Stimulated activated CD4-positive, alpha-beta T cell treated with anti-CD3 and anti-CD28 coated beads, Interleukin-1b, Interleukin-23, amount 100 ng/mL, for 1 hour (primary cell): Measurements from ENCODE around the gene AFF4.
A peak's percentile ranks its signal among the peaks of the same experiment; 100 is the strongest.
"Not testable (repeated sequence)": the region's sequence is repeated elsewhere in the genome, so short reads cannot be mapped to it uniquely, and the experiment has no call there.

Source experiments
- DNase-seq, 2 donors: peaks; one replicate each; pipeline ENCODE4 v3.0.0-alpha.2; 2020; ENCODE audit warnings: low read depth in 2 of 2

AFF4 gene

GRCh38 chr5:132854992-132855391 is 108.4 kb downstream of the AFF4 start:
- DNase-seq = not testable (repeated sequence)

GRCh38 chr5:132854301-132854700 is 109.1 kb downstream of the AFF4 start:
- no peak for DNase-seq

GRCh38 chr5:132853790-132854189 is 109.6 kb downstream of the AFF4 start:
- DNase-seq = no peak

- DNase-seq = no peak
Measured at GRCh38 chr5:132853323-132853722, 110.1 kb downstream of the AFF4 start.

- DNase-seq = no peak
Measured at GRCh38 chr5:132850066-132850465, 113.4 kb downstream of the AFF4 start.

GRCh38 chr5:132849347-132849746 is 114.1 kb downstream of the AFF4 start:
- no peak for DNase-seq

- no peak for DNase-seq
Measured at GRCh38 chr5:132848270-132848669, 115.2 kb downstream of the AFF4 start.

- DNase-seq = no peak
Measured at GRCh38 chr5:132841305-132841704, 122.1 kb downstream of the AFF4 start.

- DNase-seq = no peak
Measured at GRCh38 chr5:132840896-132841295, 122.5 kb downstream of the AFF4 start.

- no peak for DNase-seq
Measured at GRCh38 chr5:132840313-132840712, 123.1 kb downstream of the AFF4 start.

GRCh38 chr5:132839426-132840301 is 123.8 kb downstream of the AFF4 start:
- no peak for DNase-seq

- DNase-seq = no peak
Measured at GRCh38 chr5:132838516-132839282, 124.7 kb downstream of the AFF4 start.

GRCh38 chr5:132837868-132838267 is 125.6 kb downstream of the AFF4 start:
- no peak for DNase-seq

GRCh38 chr5:132836852-132837251 is 126.6 kb downstream of the AFF4 start:
- no peak for DNase-seq

- DNase-seq = no peak
Measured at GRCh38 chr5:132834057-132834456, 129.4 kb downstream of the AFF4 start.

GRCh38 chr5:132832612-132833011 is 130.8 kb downstream of the AFF4 start:
- no peak for DNase-seq

GRCh38 chr5:132831095-132831860 is 132.2 kb downstream of the AFF4 start:
- no peak for DNase-seq

- DNase-seq = no peak
Measured at GRCh38 chr5:132830436-132831094, 132.9 kb downstream of the AFF4 start, which contains the start of gene SHROOM1. TSS of gene SHROOM1 (minus strand) at chr5:132830647. CDS start at chr5:132826140, 4,507 bp downstream.

- DNase-seq = peak; percentile 27 to 52
Measured at GRCh38 chr5:132829742-132830435, 133.5 kb downstream of the AFF4 start.

GRCh38 chr5:132828846-132829494 is 134.5 kb downstream of the AFF4 start:
- no peak for DNase-seq
